A549 treated with AZD9567 at 1 μM for 4 hours (cell line): Measurements from ENCODE around the gene MAP6. TPM values are rescaled to one million over a fixed set of nuclear protein-coding genes. Genes with fewer than 3 reads are reported as not detected.

Experiments
- total RNA-seq: library from RNA; stranded (reverse); fragments of 200-300 nt; extraction: Qiagen RNA extraction; gene quantifications from 5 replicates; pipeline ENCODE4 v1.2.3, GENCODE V29; 2022; ENCODE audit not compliant: insufficient read depth

MAP6 gene
- total RNA-seq, result 1.5 to 4.9 TPM (median 1.6 TPM) in 5 replicates

GRCh38 chr11:75668451-75669297, at the start of gene MAP6:
TSS of gene MAP6 (minus strand) at chr11:75669038. CDS start at chr11:75668369, 669 bp downstream.

GRCh38 chr11:75717608-75718418, 49.0 kb upstream of the MAP6 start, which contains the start of gene MOGAT2:
TSS of gene MOGAT2 (plus strand) at chr11:75717838. CDS start at chr11:75717889, 51 bp downstream.

DNA sequence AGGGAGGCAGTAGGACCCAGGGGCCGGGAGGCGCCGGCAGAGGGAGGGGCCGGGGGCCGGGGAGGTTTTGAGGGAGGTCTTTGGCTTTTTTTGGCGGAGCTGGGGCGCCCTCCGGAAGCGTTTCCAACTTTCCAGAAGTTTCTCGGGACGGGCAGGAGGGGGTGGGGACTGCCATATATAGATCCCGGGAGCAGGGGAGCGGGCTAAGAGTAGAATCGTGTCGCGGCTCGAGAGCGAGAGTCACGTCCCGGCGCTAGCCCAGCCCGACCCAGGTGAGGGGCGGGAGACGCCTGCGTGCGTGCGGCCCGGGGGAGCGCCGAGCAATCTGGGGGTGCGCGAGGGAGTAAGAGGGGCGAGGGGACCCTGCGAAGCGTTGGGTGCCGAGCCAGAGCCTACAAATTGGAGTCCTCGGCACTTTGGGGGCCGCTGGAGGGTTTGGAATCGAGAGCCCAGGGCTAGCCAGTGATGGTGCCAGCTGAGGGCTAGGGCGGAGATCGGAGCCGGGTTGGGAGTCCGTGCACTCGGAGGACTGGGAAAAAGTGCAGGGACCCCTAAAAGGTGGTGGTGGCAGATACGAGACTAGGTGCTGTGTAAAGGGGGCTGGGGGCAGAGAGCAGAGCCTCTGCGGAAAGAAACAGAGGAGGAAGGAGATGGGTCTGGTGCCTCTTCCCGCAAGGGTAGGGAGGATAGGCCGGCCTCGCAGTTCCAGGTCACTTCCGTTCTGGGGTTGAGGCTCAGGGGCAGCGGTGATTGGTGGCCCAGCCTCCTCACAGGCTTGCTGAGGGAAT, 106.6 kb downstream of the MAP6 start, which contains the start of gene SERPINH1:
SERPINH1 (plus strand) TSS at position 206 of the 788 bp plus-strand sequence. CDS start 4,097 bp downstream, outside the sequence.

Other genes with a start within 250 kb of the MAP6 start
- 0.92 to 1.5 TPM (median 1.2 TPM) in 4 of 5 replicates, not detected in the other for gene KLHL35, start 235.8 kb downstream of the MAP6 start, total RNA-seq
- 7.0 to 13.5 TPM (median 12.0 TPM) in 5 replicates for gene GDPD5, start 143.1 kb downstream of the MAP6 start, total RNA-seq
- gene SERPINH1, start 106.8 kb downstream of the MAP6 start, total RNA-seq, result 57.0 to 87.4 TPM (median 82.4 TPM) in 5 replicates
- gene MOGAT2, start 48.8 kb upstream of the MAP6 start, total RNA-seq, result not detected in 5 replicates
- gene DGAT2, start 99.7 kb upstream of the MAP6 start, total RNA-seq, result 1.4 to 4.0 TPM (median 1.8 TPM) in 5 replicates
- gene UVRAG, start 146.2 kb upstream of the MAP6 start, total RNA-seq, result 9.4 to 12.8 TPM (median 9.8 TPM) in 5 replicates